ENCODE measurements around the gene PRDM5. TPM values are rescaled to one million over a fixed set of nuclear protein-coding genes. Genes with fewer than 3 reads are reported as not detected.

The PRDM5 gene
- total RNA-seq, 2 donors from 2014 or later = 9.2 to 9.3 TPM

DNA sequence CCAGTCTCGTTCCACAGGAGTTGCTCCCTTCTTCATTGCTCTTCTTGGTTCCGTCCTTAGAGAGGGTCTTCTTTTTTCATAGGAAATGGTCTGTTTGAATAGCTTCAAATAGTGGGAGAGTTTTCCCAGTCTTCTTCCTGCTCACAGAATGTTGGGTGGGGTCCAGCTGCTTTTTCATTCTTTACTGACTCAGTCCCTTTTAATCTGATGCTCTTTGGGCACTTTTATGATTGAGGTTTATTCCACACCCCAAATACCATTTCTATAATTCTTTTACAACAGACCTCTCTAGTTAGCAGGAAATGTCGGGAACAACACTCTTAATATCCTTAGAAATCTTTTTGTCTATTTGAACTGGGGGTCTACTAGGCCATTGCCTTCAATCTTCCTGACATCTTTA is 239.5 kb downstream of the PRDM5 start:
- Histone ChIP-seq H3K9me3 (no peaks in the 10 kb centered on the region), H3K4me1 (no peaks in the 10 kb centered on the region), H3K36me3 (no peaks in the 10 kb centered on the region), H3K27me3 (no peaks in the 10 kb centered on the region), H3K27ac (no peak overlapping the region), H3K9ac (ENCODE audit: low read depth in 2 of 2, low read length in 2 of 2) (no peak overlapping the region), H3K4me3 (no peak overlapping the region)
- DNase-seq = no peak
- intact Hi-C loops (cut with DNase I) = no loop called here
- TF ChIP-seq, protein P1, sequence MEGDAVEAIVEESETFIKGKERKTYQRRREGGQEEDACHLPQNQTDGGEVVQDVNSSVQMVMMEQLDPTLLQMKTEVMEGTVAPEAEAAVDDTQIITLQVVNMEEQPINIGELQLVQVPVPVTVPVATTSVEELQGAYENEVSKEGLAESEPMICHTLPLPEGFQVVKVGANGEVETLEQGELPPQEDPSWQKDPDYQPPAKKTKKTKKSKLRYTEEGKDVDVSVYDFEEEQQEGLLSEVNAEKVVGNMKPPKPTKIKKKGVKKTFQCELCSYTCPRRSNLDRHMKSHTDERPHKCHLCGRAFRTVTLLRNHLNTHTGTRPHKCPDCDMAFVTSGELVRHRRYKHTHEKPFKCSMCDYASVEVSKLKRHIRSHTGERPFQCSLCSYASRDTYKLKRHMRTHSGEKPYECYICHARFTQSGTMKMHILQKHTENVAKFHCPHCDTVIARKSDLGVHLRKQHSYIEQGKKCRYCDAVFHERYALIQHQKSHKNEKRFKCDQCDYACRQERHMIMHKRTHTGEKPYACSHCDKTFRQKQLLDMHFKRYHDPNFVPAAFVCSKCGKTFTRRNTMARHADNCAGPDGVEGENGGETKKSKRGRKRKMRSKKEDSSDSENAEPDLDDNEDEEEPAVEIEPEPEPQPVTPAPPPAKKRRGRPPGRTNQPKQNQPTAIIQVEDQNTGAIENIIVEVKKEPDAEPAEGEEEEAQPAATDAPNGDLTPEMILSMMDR (IDR thresholded peaks at IDR 0.05) = no peak

DNA sequence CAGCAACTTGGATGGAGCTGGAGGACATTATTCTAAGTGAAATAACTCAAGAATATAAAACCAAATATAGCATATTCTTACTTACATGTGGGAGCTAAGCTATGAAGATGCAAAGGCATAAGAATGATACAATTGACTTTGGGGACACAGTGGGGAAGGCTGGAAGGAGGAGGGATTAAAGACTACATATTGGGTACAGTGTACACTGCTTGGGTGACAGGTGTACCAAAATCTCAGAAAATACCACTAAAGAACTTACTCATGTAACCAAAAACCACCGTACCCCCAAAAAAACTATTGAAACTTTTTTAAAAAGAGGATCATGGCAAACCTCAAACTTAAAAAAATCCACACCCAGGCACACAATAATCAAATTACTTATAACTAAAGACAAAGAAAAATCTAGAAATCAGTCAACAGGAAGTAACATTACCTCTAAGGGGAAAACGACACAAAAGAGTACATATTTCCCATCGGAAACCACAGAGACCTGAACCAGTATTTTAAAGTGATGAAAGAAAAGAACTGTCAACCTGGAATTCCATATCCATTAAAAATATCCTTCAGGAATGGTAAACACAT is 241.8 kb downstream of the PRDM5 start:
- intact Hi-C loops (cut with DNase I) = no loop called here
- Histone ChIP-seq H3K36me3 (no peaks in the 10 kb centered on the region), H3K9ac (ENCODE audit: low read depth in 2 of 2, low read length in 2 of 2) (no peak overlapping the region), H3K4me1 (no peaks in the 10 kb centered on the region), H3K9me3 (no peaks in the 10 kb centered on the region), H3K4me3 (no peak overlapping the region), H3K27ac (no peak overlapping the region), H3K27me3 (no peaks in the 10 kb centered on the region)
- TF ChIP-seq, protein P1 (IDR thresholded peaks at IDR 0.05) = no peak
- DNase-seq = no peak

DNA sequence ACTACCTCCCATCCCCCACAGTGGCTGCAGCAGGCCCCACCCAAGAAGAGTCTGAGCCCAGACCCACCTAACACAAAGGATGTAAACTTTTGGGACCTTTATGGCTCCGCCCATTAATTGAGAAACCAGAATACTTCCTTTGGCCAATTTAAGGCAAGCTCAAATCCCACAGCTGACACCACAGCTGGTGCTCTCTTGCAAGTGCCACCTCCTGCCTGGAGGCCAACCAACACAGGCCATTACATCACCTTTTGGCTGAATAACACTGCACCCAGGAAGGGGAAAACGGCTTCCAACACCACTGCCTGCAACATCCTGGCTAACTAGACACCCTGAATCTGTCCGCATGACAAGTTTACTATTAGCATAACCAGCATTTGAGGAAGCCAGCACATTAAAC is 248.8 kb downstream of the PRDM5 start:
- Histone ChIP-seq H3K36me3 (no peaks in the 10 kb centered on the region), H3K27me3 (no peaks in the 10 kb centered on the region), H3K4me3 (no peak overlapping the region), H3K9ac (ENCODE audit: low read depth in 2 of 2, low read length in 2 of 2) (no peak overlapping the region), H3K4me1 (no peaks in the 10 kb centered on the region), H3K9me3 (no peaks in the 10 kb centered on the region), H3K27ac (no peak overlapping the region)
- intact Hi-C loops (cut with DNase I) = no loop called here
- TF ChIP-seq, protein P1 (IDR thresholded peaks at IDR 0.05) = no peak
- no peak for DNase-seq

DNA sequence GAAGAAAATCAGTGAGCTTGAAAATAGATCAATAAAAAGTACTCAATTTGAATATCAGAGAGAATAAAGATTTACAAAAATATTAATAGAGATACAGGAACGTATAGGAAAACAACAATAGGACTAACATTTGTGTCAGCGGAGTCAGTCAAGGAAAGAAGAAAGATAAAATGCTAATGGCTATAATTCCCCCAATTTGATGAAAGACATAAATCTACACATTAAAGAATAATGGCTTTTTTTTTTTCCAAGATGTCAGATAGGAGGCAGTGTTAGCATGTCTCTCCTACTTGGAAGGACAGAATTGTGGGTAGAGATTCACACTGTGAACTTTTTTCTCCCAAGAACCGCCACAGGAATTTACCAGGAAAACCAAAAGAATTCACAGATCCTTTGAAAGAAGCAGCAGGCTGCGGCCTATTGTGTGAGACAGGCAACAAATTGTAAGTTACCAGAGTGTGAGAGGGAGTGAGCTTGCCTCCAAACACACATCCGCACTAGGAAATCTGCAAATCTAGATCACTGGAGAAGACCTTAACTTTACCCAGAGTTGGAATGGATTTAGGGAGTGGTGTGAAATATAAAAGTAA is 249.9 kb downstream of the PRDM5 start:
- H3K4me3 ChIP-seq = no peak overlapping the region

DNA sequence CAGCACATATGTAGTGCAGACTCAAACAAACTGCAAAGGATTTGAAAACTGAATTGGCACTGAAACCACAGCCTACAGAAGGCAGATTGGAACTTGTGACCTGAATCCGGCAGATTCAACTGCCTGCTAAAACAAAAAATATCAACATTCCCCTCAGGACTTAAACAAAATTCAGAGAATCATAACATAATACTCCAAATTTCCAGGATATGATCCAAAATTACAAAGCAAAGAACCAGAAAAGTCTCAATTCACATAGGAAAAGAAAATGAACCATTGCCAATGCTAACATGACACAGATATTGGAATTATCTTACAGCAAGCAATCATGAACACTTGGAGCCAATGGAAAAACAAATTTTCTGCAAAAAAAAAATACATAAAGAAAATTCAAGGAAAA is 250.4 kb downstream of the PRDM5 start:
- Histone ChIP-seq H3K4me3 (no peak overlapping the region), H3K9me3 (no peaks in the 10 kb centered on the region), H3K27me3 (no peaks in the 10 kb centered on the region), H3K27ac (no peak overlapping the region), H3K36me3 (no peaks in the 10 kb centered on the region), H3K4me1 (no peaks in the 10 kb centered on the region), H3K9ac (ENCODE audit: low read depth in 2 of 2, low read length in 2 of 2) (no peak overlapping the region)
- TF ChIP-seq, protein P1 (IDR thresholded peaks at IDR 0.05) = no peak
- intact Hi-C loops (cut with DNase I) = no loop called here
- DNase-seq = no peak

More for the DNA sequence above, 249.9 kb downstream of the PRDM5 start:
- Histone ChIP-seq H3K27me3 (no peaks in the 10 kb centered on the region), H3K4me1 (no peaks in the 10 kb centered on the region), H3K9me3 (no peaks in the 10 kb centered on the region), H3K27ac (no peak overlapping the region), H3K9ac (ENCODE audit: low read depth in 2 of 2, low read length in 2 of 2) (no peak overlapping the region), H3K36me3 (no peaks in the 10 kb centered on the region)
- TF ChIP-seq, protein P1 (IDR thresholded peaks at IDR 0.05) = no peak
- DNase-seq = no peak
- intact Hi-C loops (cut with DNase I) = no loop called here
